ENCODE data around the gene REG3A.

Gene REG3A

DNA sequence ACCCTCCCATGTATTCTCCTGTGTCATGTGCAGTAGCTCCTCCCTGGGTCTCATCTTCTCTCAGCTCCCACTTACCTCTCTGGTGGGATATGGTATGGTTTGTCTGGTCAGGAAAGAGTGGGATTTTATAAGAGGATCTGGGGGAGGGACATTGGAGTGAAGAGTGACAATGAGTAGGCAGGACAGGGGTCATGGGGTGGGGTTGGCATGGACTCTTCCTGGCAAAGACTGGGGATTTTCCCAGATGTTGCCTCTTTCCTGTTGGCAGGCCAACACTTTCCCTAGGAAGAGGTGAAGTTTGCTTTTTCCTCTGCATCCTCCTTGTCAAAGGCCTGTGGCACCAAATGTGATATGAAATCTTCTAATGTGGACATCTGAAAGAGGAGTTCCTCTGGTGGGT lies at the start of gene REG3A:
TSS of gene REG3A (minus strand) at position 101 of the 400 bp plus-strand sequence. CDS start 348 bp downstream, outside the sequence.
- FAIRE-seq (no peak), DNase-seq (ENCODE audit: insufficient read length, low spot score) (no peak)
- no peak for TF ChIP-seq POLR2A (IDR thresholded peaks at IDR 0.05; ENCODE audit: low read depth, low read length)

DNA sequence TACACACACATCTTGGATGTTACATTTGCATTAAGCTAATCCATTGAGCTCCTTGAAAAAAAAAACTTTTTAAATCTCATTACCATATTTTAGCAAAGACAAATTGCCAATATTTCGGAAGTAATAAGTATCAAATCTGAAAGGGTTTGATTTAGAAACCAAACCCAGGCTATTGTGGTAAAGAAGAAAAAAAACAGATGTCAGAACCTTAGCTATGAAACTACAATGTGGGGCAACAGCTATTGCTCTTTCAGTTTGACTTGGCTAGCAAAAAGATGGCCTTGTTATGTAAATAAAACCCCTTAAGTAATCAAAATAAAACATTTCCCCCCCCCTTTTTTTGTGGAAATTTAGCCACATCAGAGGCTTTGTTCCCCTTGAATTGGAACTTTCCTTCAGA lies 41.2 kb upstream of the REG3A start:
- no peak for TF ChIP-seq POLR2A (IDR thresholded peaks at IDR 0.05; ENCODE audit: low read depth, low read length)
- DNase-seq (ENCODE audit: insufficient read length, low spot score) (no peak), FAIRE-seq (no peak)

GRCh38 chr2:79191816-79192215 lies 32.3 kb upstream of the REG3A start:
- TF ChIP-seq POLR2A (IDR thresholded peaks at IDR 0.05; ENCODE audit: low read depth, low read length): no peak
- no peak for DNase-seq (ENCODE audit: insufficient read length, low spot score)
- FAIRE-seq: no peak

GRCh38 chr2:79191081-79191480 lies 31.5 kb upstream of the REG3A start:
- FAIRE-seq (no peak), DNase-seq (ENCODE audit: insufficient read length, low spot score) (no peak)

GRCh38 chr2:79189465-79189864 lies 29.9 kb upstream of the REG3A start:
- FAIRE-seq (no peak), DNase-seq (ENCODE audit: insufficient read length, low spot score) (no peak)
- TF ChIP-seq POLR2A (IDR thresholded peaks at IDR 0.05; ENCODE audit: low read depth, low read length): no peak

More at GRCh38 chr2:79191081-79191480, 31.5 kb upstream of the REG3A start:
- no peak for TF ChIP-seq POLR2A (IDR thresholded peaks at IDR 0.05; ENCODE audit: low read depth, low read length)

DNA sequence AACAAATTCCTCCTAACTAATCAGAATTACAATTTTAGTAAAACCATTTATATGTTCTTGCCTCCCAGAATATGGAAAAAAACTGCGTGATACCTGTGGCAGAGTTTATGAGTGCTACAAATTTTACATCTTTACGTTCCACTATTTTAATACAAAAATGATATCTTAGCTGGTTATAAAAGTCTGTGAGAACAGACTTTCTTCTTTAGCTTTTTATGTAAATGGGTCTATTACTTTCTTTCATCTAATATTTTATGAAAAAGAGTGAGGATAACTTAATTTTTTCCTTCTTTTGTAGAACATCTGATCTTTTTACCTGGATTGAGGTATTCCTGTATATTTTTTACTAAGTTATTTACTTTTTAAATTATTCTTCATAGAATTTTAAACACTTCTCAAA lies 22.1 kb upstream of the REG3A start:
- FAIRE-seq (no peak), DNase-seq (ENCODE audit: insufficient read length, low spot score) (no peak)
- no peak for TF ChIP-seq POLR2A (IDR thresholded peaks at IDR 0.05; ENCODE audit: low read depth, low read length)

DNA sequence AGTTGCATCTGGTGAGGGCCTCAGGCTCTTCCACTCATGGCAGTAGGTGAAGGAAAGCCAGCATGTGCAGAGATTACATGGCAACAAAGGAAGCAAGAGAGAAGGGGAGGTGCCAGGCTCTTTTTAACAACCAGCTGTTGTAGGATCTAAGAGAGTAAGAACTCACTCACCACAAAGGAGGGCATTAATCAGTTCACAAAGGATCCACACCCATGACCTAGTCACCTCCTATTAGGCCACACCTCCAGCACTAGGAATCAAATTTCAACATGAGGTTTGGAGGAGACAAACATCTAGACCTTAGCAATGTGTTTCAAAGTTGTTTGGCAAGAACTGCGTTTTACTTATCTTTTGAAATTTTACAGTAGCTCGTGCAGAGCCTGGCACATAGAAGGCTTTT lies 20.5 kb upstream of the REG3A start:
- no peak for TF ChIP-seq POLR2A (IDR thresholded peaks at IDR 0.05; ENCODE audit: low read depth, low read length)
- FAIRE-seq (no peak), DNase-seq (ENCODE audit: insufficient read length, low spot score) (no peak)

DNA sequence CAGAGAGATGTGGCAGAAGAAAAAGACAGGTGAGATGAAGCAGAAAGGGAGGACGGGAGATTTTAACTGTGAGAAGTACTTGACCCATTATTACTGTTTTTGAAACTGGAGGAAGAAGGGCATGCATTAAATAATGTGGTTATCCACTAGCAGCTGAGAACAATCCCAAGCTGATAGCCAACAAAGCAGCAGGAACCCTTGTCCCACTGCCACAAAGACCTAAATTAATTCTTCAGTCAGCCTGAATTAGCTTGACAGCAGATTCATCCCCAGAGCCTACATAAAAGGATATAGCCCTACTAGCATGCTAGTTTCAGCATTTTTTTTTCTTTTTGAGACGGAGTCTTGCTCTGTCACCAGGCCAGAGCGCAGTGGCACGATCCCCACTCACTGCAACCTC lies 19.5 kb upstream of the REG3A start:
- FAIRE-seq: no peak
- TF ChIP-seq POLR2A (IDR thresholded peaks at IDR 0.05; ENCODE audit: low read depth, low read length): no peak
- DNase-seq (ENCODE audit: insufficient read length, low spot score): no peak

- FAIRE-seq (no peak), DNase-seq (ENCODE audit: insufficient read length, low spot score) (no peak)
- no peak for TF ChIP-seq POLR2A (IDR thresholded peaks at IDR 0.05; ENCODE audit: low read depth, low read length)
These were observed 18.6 kb upstream of the REG3A start for GRCh38 chr2:79178076-79178674.

DNA sequence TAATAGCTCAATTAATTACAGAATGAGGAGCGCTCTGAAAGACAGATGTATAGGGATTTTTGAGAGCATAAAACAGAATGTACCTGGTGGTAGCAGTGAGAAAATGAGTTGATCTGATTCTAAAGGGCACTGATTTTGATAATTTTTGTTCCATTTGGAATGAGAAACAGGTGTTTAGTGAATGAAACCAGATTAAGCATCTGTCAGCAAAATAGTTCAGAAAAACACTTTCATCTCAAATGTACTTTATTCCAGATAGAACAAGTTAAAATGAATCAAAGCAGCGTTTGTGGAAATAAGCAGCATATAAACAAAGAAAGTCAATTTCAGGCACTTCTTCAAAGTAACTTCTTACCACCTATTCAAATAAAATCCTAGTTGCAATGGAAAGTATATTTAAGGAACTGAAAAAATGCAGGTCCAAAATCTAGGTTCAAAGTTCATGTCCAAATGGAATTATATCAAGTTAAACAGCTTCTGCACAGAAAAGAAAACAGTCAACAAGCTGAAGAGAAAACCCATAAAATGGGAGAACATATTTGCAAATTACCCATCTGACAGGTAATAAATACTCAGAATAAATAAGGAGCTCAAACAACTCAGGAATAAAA lies 11.9 kb upstream of the REG3A start:
- FAIRE-seq (no peak), DNase-seq (ENCODE audit: insufficient read length, low spot score) (no peak)
- TF ChIP-seq POLR2A (IDR thresholded peaks at IDR 0.05; ENCODE audit: low read depth, low read length): no peak

DNA sequence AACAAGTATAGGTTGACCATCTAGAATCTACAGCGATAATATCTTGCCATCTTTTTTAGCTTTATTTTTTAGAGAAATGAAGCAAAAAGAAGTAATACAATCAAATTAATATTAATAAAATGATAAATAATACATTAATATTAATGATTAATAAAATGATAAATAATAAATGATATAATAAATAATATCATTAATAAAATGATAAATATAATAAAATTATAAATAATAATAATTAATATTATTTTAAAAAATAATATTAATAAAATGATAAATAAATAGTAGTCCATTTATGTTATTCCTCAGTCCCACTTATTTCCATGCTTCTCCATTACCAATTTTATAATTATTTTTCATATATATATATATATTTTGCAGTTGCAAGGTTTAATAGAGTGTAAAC lies 3.2 kb upstream of the REG3A start:
- FAIRE-seq: no peak
- no peak for TF ChIP-seq POLR2A (IDR thresholded peaks at IDR 0.05; ENCODE audit: low read depth, low read length)
- DNase-seq (ENCODE audit: insufficient read length, low spot score): no peak

DNA sequence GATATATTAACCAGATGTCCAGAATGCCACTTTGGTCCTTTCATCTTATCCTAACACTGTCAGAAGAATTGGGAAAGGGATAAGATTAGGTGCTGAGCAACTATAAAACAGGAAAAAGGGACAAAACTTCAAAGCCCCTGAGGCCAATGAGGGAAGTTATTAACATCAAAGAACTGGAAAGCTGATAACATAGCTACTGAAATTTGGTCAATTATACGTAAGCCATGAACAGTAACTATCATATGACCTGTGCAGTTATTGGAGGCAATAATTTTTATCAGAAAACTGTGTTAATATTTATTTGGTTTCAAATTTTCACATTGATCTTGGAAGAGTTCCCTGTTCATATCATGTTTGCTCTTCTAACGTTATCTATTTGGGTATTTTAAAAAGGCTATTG lies 2.6 kb upstream of the REG3A start:
- FAIRE-seq: no peak
- TF ChIP-seq POLR2A (IDR thresholded peaks at IDR 0.05; ENCODE audit: low read depth, low read length): no peak
- DNase-seq (ENCODE audit: insufficient read length, low spot score): no peak

GRCh38 chr2:79159030-79159429 lies 523 bp downstream of the REG3A start:
- no peak for DNase-seq (ENCODE audit: insufficient read length, low spot score)
- FAIRE-seq: no peak
- TF ChIP-seq POLR2A (IDR thresholded peaks at IDR 0.05; ENCODE audit: low read depth, low read length): no peak

GRCh38 chr2:79155826-79156476 lies 3.6 kb downstream of the REG3A start:
- FAIRE-seq (no peak), DNase-seq (ENCODE audit: insufficient read length, low spot score) (no peak)
- no peak for TF ChIP-seq POLR2A (IDR thresholded peaks at IDR 0.05; ENCODE audit: low read depth, low read length)

DNA sequence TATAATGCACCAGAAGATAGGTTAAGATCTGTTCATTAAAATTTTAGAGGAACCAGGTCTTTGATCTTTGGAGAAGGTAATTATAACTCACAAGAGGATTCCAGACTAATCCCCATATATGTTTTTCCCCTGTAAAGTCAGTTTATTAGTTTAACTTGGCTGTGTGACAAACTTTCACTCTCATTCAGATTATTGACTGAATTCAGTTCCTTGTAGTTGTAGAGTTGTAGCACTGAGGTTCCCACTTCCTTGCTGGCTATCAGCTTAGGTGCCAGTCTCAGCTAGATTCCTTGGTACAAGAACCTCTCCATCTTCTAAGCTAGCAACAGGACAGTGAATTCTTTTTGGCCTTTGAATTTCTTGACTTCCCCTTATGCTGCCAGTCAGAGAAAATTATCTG lies 20.1 kb downstream of the REG3A start:
- DNase-seq (ENCODE audit: insufficient read length, low spot score) (no peak), FAIRE-seq (no peak)
- no peak for TF ChIP-seq POLR2A (IDR thresholded peaks at IDR 0.05; ENCODE audit: low read depth, low read length)
